ENCODE measurements around the gene PSD4.
A peak's percentile ranks its signal among the peaks of the same experiment; 100 is the strongest.

PSD4 gene

GRCh38 chr2:113238871-113239839, 65.4 kb downstream of the PSD4 start:
- no peak for DNase-seq (ENCODE audit: low read depth)

GRCh38 chr2:113240150-113240914, 66.6 kb downstream of the PSD4 start:
- peak; percentile 67 for DNase-seq (ENCODE audit: low read depth)

GRCh38 chr2:113240915-113241911, 67.4 kb downstream of the PSD4 start:
- peak; percentile 98 for DNase-seq (ENCODE audit: low read depth)

GRCh38 chr2:113242327-113242726, 68.6 kb downstream of the PSD4 start:
- no peak for DNase-seq (ENCODE audit: low read depth)

GRCh38 chr2:113245276-113245711, 71.5 kb downstream of the PSD4 start:
- no peak for DNase-seq (ENCODE audit: low read depth)

- no peak for DNase-seq (ENCODE audit: low read depth)
Measured at GRCh38 chr2:113246606-113247005, 72.8 kb downstream of the PSD4 start.

- no peak for DNase-seq (ENCODE audit: low read depth)
Measured at GRCh38 chr2:113248997-113249770, 75.4 kb downstream of the PSD4 start.

GRCh38 chr2:113251118-113251517, 77.3 kb downstream of the PSD4 start:
- DNase-seq (ENCODE audit: low read depth) = no peak

GRCh38 chr2:113252047-113252590, 78.3 kb downstream of the PSD4 start:
- no peak for DNase-seq (ENCODE audit: low read depth)

GRCh38 chr2:113253453-113253852, 79.7 kb downstream of the PSD4 start:
- DNase-seq (ENCODE audit: low read depth) = no peak

GRCh38 chr2:113255140-113256070, 81.6 kb downstream of the PSD4 start:
- DNase-seq (ENCODE audit: low read depth) = no peak

GRCh38 chr2:113257516-113258264, 83.9 kb downstream of the PSD4 start:
- DNase-seq (ENCODE audit: low read depth) = no peak

- no peak for DNase-seq (ENCODE audit: low read depth)
Measured at GRCh38 chr2:113258471-113259147, 84.8 kb downstream of the PSD4 start.

Measured in GM04503 (cell line).